GM18909 (cell line): Measurements from ENCODE around the gene ARPC5.
"Not testable (repeated sequence)": the region's sequence is repeated elsewhere in the genome, so short reads cannot be mapped to it uniquely, and the experiment has no call there.

Experiments
- ATAC-seq: cut with Tn5 transposase; IDR thresholded peaks from one replicate; pipeline ENCODE4 v1.9.1; 2021; ENCODE audit warnings: mild to moderate bottlenecking; ENCODE audit not compliant: unreplicated experiment, poor library complexity

ARPC5 gene

DNA sequence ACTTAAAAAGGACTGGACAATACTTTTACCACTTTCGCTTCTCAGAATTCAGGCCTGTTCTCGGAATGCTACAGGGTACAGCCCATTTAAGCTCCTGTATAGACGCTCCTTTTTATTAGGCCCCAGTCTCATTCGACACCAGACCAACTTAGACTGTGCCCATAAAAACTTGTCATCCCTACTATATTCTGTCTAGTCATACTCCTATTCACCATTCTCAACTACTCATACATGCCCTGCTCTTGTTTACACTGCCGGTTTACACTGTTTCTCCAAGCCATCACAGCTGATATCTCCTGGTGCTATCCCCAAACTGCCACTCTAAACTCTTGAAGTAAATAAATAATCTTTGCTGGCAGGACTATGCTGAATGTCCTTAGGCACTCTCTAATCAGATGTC lies 17.4 kb downstream of the ARPC5 start:
- ATAC-seq: not testable (repeated sequence)

DNA sequence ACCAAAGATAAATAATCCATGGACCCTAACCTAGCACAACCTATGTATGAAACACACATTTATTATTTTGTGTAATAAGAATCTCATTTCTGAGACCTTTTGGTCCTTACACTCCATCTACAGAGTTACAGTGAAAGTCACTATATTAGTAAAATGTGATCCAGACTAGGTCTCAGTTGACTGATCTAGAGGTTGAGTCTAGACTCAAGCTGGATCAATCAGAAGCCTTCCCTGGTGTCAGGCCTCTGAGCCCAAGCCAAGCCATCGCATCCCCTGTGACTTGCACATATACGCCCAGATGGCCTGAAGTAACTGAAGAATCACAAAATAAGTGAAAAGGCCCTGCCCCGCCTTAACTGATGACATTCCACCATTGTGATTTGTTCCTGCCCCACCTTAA lies 22.6 kb downstream of the ARPC5 start:
- ATAC-seq: not testable (repeated sequence)

DNA sequence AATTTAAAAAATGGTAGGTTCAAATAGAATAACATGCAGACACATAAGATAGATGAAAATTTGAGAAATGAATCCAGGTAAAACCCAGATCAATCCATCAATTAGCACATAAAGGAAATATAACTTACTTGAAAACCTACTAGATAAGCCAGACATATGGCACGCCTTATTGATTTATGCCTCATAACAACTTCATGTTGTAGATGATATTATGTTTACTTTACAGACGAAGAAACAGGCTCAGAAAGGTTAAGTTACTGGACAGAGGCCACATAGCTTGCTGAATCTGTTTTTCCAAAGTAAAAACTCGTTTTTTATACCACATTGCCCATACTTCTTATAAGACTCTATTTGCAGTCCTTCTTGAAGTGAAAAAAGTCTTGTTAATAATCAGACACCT lies 23.2 kb downstream of the ARPC5 start:
- no peak for ATAC-seq

DNA sequence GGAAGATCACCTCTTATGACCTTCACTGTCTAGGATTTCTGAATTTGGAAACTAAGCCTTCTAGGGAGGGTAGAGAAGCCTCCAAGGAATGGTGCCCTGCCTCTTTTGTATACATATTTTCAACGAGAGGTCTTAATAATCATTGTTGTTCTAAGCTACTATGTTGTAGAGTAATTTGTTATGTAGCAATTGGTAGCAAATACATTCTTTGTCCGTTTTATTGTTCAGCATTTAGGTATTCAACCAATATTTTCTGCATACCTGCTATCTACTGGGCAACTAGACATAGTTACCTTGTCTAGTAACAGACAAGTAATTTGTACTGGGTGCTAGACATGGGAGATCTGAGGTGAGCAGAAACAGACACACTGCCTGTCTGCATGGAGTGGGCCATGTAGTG lies 24.6 kb downstream of the ARPC5 start:
- no peak for ATAC-seq

DNA sequence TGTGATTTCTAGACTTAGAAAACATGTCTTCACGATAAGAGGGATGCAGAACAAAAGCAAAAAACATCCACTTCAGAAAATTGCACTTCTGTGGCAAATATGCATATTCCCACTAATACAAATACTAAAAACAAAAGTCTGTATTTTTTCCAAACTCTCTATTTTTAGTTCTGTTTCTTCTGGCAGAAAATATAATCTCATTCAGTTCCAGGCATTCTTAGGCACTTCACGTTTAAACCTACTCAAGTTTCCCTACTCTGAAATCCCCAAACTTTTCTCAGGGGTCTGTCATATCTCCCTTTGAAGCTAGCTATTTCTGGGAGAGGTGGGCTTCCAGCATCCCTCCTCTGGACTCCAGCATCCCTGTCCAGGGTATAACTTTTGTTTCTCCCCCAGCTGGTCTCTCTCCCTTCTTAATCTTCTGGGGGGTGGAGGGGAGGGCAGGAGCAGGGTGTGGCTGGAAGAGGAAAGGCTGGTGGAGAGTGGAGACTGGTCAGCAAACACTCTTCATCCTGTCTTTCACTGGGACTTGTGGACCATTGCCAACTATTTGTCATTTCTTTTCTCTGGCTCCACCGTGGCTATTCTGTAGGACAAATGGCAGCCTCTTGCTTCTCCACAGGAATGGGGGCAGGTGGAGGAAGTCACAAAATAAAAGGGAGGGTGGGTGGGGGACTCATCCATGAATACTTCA lies 25.7 kb downstream of the ARPC5 start:
- ATAC-seq: no peak

DNA sequence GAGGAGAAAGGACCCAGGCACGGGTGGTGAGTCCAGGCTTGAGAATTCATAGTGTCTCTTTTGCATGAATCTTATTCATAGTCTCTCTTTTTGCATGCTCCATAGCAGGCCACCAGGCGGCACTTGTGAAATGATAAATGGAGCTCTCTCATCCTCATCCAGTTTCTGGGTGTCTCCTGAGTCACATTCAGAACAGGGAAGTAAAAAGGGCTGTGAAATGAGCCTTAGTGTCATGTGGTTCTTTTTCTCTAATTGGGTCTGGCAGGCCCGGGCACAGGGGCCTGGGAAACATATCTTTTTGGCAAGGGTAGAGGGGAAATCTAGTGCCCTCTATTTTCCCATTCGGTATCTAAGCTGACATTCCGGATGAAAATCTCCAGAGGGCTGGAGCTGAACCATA lies 26.3 kb downstream of the ARPC5 start:
- peak; percentile 40 for ATAC-seq

DNA sequence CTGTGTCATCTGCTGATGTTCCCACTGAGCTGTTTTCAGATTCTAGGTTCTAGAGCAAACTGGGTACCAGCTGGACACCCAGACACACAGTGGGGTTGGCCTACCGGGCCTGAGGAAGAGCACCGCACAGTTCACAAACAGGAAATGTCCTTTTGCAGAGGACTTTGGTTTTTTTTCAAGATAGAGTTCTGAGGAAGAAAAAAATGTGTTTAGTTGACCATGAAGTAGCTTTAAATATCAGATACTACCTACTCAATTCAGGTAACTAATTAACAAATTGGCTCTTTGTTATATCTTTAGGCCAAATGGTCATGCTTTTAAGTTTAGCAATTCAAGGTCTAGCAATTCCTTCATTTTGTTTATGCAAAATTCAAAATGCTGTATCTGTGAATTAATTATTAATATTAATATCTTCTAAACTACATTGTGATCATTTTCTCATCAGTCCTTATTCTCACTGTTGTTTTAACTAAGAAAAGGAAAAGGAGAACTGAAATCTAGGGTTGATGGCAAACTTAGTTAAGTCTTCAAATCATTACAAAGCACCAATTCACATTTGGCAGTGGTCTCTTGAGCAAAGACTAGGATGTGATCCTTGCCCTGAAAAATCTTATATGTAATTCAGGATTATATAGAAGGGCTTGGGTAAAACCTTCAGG lies 28.1 kb downstream of the ARPC5 start:
- peak; percentile 41 for ATAC-seq

DNA sequence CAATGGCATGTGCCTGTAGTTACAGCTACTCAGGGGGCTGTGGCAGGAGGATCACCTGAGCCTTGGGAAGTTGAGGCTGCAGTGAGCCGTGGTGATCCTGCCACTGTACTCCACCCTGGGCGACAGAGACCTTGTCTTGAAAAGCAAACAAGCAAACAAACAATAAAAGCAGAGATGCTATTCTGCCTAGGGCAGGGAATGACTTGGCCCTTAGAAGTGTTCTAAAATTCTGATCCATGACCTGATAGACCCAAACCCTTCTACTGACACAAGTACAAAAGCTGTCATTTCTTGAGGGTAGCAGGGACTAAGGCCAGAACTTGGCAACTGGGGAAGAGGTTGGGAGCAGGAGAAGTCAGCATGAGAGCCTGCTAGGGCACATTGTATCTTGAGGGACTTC lies 29.7 kb downstream of the ARPC5 start:
- ATAC-seq: no peak

DNA sequence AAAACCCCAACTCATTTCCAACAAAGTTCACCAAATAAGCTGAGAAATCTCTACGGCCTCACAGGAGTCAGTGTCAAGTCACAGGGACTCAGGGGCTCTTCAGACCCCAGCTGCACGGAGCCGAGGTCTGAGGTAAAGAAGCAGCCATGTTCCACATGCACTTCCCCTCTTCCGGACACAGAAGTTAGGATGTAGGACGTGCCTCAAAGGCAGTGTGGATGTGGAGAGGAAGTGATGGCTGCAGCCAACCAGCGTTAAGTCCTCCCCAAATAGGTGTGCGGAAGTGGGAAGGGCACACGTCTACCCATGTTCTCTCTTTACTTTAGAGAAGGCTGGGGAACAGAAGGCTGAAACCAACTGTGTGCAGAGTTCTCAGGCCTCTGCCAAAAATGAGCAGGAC lies 30.8 kb downstream of the ARPC5 start:
- ATAC-seq: peak; percentile 20

DNA sequence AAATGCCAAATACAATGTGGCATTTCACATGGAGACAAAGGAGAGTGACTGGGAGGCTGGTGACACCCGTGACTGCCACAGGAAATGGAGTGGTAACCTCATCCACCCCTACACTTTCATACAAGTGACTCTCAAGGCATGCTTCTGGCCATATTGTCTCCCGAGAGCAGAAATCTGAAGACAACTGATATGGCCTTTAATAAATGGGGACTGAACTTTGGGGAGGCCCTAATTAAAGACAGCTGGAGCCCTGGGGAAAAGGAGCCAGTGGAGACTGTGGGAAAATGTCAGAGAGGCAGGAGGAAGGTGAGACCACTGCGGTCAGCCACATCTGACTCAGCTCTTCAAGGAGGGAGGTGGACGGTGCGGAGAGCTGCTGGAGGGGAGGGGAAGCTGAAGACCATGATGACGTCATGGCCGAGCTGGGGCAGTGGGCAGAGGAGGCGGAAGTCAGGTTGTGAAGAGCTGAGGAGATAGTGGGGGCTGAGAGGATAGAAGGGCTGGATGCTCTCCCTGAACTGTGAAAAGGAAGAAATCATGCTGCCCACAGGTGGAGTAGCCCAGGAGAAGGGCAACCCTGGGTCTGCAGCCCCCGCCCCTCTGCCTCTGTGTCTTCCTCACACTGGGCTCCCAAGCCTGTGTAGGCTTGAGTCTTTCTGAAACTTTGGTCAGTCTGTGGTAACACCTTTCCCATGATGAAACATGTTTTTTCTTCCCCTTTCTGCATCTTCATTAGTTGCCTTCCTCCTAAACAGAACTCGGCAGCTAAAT lies 31.4 kb downstream of the ARPC5 start:
- peak; percentile 53 for ATAC-seq

DNA sequence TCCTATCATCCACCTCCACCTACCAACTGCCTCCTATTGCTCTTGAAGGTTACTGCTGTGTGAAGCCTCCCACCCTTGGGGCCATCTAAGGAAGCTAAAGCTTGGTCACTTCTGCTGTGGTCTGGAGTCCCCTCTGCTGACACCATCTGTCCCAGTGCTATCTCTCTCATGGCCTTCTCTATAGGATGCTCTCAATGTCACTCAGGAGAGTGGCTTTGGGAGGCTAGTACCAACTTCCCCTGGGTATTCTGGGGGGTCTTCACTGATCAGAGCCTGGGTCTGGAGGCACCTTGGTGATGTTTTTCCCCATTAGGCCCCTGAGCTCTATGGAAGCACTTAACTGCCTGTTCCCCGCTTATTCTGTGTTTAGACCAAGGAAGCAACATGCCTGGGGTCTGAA lies 33.1 kb downstream of the ARPC5 start:
- no peak for ATAC-seq

DNA sequence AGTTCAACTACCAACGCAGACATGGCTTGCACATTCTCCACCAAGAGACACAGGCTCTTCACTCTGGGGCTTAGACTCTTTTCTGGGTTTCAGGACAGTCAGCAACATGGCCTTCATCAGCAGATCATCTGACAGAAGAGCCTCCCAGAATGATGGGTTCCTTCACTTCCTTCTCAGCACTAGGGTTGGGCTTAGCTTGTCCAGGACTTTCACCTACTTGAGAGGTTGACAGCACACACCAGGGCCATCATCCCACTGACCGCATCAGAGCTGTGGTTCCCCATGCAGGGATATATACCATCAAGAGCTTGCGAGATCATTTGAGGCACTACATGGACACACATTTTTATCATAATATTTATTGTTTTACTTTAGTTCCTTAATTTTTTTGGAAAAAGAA lies 34.9 kb downstream of the ARPC5 start:
- ATAC-seq: no peak

DNA sequence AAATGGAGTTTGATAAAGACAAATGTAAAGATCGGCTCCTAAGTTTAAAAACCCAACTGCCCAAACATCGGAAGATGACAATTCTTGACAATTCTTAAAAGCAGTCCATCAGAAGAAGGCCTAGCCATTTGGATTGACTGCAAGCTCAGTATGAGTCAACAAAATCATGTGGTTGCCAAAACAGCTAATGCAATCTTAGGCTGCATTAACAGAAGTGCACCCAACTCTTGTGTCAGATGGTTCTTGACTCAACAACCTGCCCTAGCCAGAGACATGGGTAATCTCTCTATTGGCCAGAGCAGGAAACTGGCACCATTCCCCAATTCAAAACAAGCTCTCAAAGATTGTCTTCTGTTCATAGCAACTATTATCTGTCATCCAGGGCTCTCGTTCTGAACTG lies 35.4 kb downstream of the ARPC5 start:
- no peak for ATAC-seq

DNA sequence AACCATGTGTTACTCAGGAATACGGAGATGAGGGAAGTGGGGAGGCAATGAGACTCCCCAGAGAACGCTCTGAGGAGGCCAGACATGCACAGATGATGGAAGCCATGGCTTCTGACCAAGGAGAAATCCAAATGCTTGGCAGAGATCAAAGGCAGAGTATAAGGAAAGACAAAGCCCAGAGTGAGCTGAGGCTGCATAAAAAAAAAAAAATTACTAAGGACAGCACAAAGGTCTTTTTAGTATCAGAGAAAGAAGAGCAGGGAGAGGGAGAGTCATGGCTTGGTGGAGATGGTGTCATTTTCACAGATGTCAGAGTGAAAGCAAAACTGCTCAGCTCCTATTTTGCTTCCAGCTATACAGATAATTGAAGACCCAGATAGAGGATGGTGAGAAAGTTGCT lies 37.2 kb downstream of the ARPC5 start:
- peak; percentile 81 for ATAC-seq

DNA sequence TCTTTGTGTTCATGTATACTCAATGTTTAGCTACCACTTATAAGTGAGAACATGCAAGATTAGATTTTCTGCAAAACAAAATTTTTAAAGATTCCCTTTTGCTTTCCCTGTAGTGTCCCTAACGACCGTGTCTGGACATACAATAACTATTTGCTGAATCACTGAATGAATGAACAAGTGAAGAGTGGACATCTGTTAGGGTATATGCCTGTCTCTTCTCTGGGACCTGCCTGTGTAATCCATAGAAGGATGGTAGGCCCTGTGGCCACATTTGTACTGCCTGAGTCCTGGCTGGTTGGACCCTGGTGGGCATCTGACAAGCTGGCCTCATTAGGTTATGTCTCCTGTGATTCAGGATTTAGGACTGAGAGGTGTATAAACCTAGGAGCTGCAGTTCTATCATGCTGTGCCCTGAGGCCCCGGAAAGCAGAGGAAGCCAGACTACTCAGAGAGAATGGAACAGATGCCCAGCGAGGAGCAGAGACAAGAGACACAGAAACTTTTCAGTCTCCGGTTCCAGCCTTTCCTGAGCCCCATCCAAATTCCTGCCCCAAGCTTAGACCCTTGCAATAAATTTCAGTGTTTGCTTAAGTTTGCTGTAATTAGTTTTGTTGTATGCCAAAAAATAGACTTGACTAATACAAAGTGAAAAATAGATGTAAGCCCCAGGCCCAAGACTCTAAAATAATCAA lies 37.8 kb downstream of the ARPC5 start:
- ATAC-seq: no peak

DNA sequence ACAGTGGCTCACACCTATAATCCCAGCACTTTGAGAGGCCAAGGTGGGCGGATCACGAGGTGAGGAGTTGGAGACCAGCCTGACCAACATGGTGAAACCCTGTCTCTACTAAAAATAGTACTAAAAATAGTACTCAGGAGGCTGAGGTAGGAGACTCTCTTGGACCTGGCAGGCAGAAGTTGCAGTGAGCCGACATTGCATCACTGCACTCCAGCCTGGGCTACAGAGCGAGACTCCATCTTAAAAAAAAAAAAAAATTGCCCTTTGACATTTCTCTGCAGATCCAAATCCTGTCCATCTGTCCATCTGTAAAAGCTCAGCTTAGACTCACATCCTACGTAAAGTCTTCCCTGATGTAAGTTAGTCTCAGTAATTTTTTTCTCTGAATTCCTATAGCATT lies 39.1 kb downstream of the ARPC5 start:
- no peak for ATAC-seq

DNA sequence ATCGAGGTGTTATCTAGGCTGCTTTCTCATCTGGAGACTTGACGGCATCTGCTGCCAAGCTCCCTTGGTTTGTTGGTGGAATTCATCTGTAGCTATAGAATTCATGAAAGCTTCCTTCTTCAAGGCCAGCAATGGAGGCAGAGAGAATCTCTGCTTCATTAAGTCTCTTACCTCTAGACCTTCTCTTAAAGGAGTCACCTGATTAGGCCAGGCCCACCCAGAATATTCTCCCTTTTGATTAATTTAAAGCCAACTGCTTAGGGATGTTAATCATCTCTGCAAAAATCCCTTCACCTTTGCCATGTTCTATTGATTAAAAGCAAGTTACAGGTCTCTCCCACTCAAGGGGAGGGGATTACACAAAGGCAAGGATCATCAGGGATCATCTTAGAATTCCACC lies 40.0 kb downstream of the ARPC5 start:
- ATAC-seq: no peak

DNA sequence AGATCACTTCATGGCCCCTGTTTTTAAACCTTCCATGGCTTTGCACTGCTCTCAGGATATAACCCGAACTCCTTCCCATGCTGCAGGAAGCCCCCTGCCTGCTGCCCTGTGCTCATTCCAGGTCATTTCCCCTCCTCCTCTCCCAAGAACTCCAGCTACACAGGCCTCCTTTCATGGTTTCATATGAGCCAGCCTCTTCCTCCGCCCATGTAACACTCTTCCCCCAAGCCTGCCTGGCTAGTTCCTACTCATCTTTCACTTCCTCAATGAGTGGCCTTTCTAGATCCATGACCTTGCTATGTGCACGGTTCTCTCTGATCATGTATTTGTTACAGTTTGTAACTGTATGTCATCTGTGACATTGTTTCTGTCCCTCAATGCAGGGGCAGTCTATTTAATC lies 42.2 kb downstream of the ARPC5 start:
- peak; percentile 49 for ATAC-seq

DNA sequence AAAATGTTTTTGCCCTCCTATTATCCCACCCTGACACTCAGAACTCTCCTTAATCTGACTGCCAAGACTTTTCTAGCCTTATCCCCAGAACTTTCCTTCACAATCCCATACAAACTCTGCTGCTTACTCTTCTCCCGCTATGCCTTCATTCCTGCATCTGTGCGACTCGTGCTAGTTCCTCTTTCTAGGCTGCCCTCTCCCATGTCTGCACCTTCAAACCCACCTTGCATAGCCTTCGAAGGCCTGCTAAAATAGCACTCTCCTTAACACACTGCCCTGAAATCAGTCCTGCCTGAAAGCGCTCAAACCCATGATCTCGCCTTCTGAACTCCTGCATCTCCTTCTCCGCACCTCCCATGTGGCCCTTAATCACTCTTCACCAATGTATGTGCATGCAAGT lies 42.9 kb downstream of the ARPC5 start:
- ATAC-seq: no peak

DNA sequence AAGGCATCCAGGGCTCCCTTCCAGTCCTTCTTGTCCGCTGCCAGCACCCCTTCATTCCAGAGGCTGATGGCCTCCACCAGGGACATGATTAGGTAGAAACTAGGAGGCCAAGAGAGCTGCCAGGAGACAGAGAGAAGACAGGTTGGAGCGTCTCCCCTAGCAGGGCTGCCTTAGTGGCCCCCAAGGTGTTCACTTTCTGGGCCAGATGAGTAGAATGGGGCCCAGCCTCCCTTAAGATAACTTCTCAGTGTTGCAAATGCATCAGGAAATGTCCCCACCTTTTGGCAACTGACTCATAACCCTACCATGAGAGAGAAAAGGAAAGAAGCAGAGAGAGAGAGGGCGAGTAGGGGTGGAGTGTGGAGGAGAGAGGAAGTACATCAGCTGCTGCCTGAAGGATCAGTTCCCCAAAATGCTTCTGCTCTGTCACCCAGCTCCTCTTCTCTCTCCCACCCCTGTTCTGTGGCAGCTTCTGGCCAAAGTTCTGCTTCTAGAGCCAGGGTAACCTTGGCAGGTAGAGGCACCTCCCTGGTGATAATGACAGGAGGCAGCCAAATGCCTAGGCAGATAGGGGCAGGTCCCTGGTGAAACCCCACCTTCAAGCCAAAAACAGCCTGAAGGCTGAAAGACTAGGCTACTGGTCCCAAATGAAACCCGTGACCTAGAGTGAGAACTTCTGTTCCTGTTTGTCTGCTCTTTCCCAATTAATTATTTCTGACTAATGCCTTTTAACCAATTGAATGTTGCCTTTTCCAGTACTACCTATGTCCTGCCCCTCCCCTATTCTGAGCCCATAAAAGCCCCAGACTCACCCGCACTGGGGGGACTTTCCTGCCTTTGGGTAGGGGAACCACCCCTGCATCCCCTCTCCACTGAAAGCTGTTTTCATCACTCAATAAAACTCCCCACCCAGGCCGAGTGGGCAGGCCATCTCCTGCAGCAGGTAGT lies 45.1 kb downstream of the ARPC5 start, which contains the start of gene NCF2:
Gene NCF2, minus strand, starts transcription at position 216 of the 948 bp plus-strand sequence. Its CDS starts 130 bp downstream, at position 86.
- peak; percentile 84 for ATAC-seq
